Measurements from ENCODE around the gene ZNF653.

ZNF653 gene

DNA sequence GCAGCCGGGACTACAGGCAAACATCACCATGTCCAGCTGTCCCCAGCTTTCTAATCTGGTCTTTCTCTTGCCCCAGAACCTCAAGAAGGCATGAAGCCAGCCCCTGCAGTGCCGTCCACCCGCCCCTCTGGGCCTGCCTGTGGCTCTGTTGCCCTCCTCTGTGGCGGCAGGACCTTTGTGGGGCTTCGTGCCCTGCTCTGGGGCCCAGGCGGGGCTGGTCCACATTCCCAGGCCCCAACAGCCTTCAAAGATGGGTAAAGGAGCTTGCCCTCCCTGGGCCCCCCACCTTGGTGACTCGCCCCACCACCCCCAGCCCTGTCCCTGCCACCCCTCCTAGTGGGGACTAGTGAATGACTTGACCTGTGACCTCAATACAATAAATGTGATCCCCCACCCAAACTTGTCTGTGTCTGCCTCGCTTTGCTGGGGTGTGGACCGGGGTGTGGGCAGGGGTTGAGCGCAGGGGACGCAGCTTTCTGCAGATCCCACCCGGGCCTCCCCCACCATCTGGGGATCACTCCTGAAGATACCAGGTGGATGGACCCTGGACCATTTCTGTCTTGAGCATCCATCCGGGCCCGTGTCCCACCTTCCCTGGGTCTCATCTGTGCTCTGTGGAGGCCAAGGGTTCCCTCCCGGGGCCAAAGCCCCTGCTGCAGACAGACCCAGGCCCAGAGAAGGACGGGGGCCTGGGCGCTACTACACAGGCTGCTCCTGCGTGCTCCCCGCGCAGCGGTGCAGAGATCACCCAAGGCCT is 54.9 kb downstream of the ZNF653 start:
- in situ Hi-C loops (cut with MboI; ENCODE audit: low pct_unique_long_range_greater_than_20kb, low sequenced_read_pairs, unreplicated experiment), result no loop called here
- TF ChIP-seq, protein P1, sequence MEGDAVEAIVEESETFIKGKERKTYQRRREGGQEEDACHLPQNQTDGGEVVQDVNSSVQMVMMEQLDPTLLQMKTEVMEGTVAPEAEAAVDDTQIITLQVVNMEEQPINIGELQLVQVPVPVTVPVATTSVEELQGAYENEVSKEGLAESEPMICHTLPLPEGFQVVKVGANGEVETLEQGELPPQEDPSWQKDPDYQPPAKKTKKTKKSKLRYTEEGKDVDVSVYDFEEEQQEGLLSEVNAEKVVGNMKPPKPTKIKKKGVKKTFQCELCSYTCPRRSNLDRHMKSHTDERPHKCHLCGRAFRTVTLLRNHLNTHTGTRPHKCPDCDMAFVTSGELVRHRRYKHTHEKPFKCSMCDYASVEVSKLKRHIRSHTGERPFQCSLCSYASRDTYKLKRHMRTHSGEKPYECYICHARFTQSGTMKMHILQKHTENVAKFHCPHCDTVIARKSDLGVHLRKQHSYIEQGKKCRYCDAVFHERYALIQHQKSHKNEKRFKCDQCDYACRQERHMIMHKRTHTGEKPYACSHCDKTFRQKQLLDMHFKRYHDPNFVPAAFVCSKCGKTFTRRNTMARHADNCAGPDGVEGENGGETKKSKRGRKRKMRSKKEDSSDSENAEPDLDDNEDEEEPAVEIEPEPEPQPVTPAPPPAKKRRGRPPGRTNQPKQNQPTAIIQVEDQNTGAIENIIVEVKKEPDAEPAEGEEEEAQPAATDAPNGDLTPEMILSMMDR (IDR thresholded peaks at IDR 0.05; ENCODE audit: extremely low read depth, insufficient read depth, missing control alignments), result no peak
- no peak for DNase-seq (ENCODE audit: low spot score)

DNA sequence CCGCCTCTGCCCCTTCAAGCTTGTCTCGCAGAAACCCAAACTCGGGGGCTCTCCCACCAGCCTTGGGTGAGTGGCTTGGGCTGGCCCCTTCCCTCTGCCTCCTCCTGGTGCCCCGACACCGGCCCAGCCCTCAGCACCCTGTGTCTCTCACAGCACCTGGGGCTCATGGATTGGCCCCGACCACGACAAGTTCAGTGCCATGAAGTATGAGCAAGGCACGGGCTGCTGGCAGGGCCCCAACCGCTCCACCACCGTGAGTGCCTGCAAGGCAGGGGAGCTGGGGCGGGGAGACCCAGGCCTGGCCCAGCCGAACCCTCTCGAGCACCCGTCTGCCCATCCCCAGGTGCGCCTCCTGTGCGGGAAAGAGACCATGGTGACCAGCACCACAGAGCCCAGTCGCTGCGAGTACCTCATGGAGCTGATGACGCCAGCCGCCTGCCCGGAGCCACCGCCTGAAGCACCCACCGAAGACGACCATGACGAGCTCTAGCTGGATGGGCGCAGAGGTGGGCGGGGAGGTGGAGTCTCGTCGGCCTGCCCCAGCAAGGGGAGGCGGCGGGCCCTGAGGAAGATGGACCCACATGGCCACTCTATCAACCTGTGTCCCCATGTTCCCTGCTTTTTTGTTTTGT is 56.6 kb downstream of the ZNF653 start:
- in situ Hi-C loops (cut with MboI; ENCODE audit: low pct_unique_long_range_greater_than_20kb, low sequenced_read_pairs, unreplicated experiment), result no loop called here
- TF ChIP-seq, protein P1 (IDR thresholded peaks at IDR 0.05; ENCODE audit: extremely low read depth, insufficient read depth, missing control alignments), result no peak
- DNase-seq (ENCODE audit: low spot score), result no peak

DNA sequence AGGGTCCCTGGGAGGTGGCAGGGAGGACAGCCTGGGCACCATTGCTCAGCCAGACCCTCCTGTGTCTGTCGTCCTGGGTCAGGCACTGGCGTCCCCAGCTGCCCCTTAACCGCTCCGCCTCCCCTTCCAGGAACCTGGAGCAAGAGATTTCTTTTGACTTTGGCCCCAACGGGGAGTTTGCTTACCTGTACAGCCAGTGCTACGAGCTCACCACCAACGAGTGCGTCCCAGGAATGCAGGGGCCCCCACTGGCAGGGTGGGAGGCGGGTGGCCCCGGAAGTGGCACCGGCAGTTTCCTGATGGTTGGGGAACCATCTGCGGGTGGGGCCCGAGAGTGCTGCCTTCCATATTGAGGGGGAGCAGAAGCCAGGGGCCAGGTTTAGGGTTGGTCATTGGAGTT is 57.2 kb downstream of the ZNF653 start:
- TF ChIP-seq, protein P1 (IDR thresholded peaks at IDR 0.05; ENCODE audit: extremely low read depth, insufficient read depth, missing control alignments), result no peak
- no peak for DNase-seq (ENCODE audit: low spot score)
- in situ Hi-C loops (cut with MboI; ENCODE audit: low pct_unique_long_range_greater_than_20kb, low sequenced_read_pairs, unreplicated experiment), result no loop called here

DNA sequence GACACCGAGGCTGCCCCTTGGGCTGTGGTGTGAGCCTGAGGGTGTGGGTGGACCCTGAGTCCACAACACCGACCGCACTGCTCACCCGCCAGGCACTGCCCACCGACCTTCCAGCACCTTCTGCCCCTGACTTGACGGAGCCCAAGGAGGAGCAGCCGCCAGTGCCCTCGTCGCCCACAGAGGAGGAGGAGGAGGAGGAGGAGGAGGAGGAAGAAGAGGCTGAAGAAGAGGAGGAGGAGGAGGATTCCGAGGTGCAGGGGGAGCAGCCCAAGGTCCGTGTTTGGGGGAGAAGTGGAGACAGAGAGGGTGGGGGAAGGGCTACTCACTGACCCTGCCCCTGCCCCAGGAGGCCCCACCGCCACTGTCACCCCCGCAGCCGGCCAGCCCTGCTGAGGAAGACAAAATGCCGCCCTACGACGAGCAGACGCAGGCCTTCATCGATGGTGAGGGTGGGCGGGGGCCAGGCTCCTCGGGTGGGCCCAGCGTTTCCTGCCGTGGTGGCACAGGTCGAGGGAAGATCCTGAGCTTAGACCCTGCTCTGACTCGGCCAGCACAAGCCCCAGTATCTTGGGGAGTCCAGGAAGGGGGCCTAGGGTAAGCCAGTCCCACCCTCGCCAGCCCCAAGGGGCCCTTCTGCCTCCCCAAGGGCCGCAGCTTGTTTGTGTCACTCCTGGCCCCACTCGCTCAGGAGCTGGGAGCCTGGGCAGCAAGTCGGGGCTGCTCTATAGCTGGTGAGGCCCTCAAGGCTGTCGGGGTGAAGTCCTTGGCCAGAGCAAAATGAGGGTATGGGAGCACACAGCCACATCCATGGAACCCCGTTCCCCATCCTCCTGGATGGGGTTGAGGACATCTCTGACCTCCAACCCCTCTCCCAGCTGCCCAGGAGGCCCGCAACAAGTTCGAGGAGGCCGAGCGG is 58.0 kb downstream of the ZNF653 start:
- in situ Hi-C loops (cut with MboI; ENCODE audit: low pct_unique_long_range_greater_than_20kb, low sequenced_read_pairs, unreplicated experiment), result no loop called here
- TF ChIP-seq, protein P1 (IDR thresholded peaks at IDR 0.05; ENCODE audit: extremely low read depth, insufficient read depth, missing control alignments), result no peak
- DNase-seq (ENCODE audit: low spot score), result no peak

DNA sequence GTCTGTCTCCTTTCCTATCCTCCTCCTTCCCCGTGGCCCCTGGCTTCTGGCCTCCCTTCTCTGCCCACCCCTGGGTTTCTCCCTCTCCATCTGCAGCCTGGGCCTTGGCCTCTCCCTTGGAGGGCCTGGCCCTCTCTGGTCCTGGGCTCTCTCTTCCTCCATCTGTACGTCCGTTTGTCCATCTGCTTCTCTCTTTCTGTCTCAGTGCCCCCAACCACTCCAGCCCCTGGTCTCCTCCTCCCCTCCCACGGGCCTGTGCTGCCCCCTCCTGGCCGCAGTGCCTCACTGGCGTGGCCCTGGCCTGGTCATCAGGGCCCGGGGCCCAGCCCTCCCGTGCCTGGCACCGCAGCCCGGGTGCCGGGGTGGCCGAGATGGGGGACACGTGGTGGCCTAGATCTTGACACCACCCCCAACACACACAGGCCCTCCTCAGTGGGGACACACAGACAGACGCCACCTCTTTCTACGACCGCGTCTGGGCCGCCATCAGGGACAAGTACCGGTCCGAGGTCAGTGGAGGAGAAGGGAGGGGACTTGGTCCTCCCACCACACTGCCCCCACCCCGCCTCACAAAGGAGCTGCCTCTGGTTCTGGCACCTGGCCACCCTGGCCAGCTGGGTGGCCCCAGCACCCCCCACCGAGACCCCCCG is 58.9 kb downstream of the ZNF653 start:
- in situ Hi-C loops (cut with MboI; ENCODE audit: low pct_unique_long_range_greater_than_20kb, low sequenced_read_pairs, unreplicated experiment), result no loop called here

More for the DNA sequence above, 58.9 kb downstream of the ZNF653 start:
- TF ChIP-seq, protein P1 (IDR thresholded peaks at IDR 0.05; ENCODE audit: extremely low read depth, insufficient read depth, missing control alignments), result peak; percentile 94
- DNase-seq (ENCODE audit: low spot score), result peak; percentile 79

Measured in GM13977 (cell line).